CD14-positive monocyte (primary cell): Measurements from ENCODE around the gene DNAH14. TPM values are rescaled to one million over a fixed set of nuclear protein-coding genes. Genes with fewer than 3 reads are reported as not detected.

Source experiments
- DNase-seq, 3 donors: peaks; one replicate each; pipeline ENCODE4 v3.0.0-alpha.2; 2011 to 2022
- H2AFZ ChIP-seq: 2 replicates; pipeline ENCODE4 v1.6.0; 2012; ENCODE audit warnings: mild to moderate bottlenecking, low read depth, low read length, inconsistent platforms; ENCODE audit not compliant: insufficient read depth, poor library complexity, severe bottlenecking
- H3K27ac ChIP-seq, 2 donors: 1 replicate in 1 of 2; 2 replicates in 1 of 2; pipeline ENCODE4 v1.5.1; 2012 to 2013; ENCODE audit warnings: low read length in 2 of 2, control low read depth in 1 of 2, inconsistent platforms in 1 of 2, low read depth in 1 of 2, mild to moderate bottlenecking in 1 of 2
- H3K27me3 ChIP-seq, 2 donors: one replicate each; pipeline versions ENCODE4 v1.6.0 to v1.6.1; 2011 to 2013; ENCODE audit warnings: low read length in 2 of 2; ENCODE audit not compliant: control insufficient read depth in 2 of 2, insufficient read depth in 2 of 2
- H3K36me3 ChIP-seq, 2 donors: replicated peaks in 1 of 2; 1 replicate in 1 of 2; 2 replicates in 1 of 2; pipeline versions ENCODE4 v1.5.1 to v1.6.1; 2012 to 2013; ENCODE audit warnings: low read length in 2 of 2, control low read depth in 1 of 2, inconsistent platforms in 1 of 2, mild to moderate bottlenecking in 1 of 2; ENCODE audit not compliant: insufficient read depth in 2 of 2, control insufficient read depth in 1 of 2
- H3K4me1 ChIP-seq, 2 donors: 1 replicate in 1 of 2; 2 replicates in 1 of 2; pipeline versions ENCODE4 v1.5.1 to v1.6.1; 2012 to 2013; ENCODE audit warnings: low read length in 2 of 2, control low read depth in 1 of 2, inconsistent platforms in 1 of 2, mild to moderate bottlenecking in 1 of 2, moderate library complexity in 1 of 2; ENCODE audit not compliant: insufficient read depth in 2 of 2, control insufficient read depth in 1 of 2
- H3K4me2 ChIP-seq: replicated peaks from 2 replicates; pipeline ENCODE3; 2012; ENCODE audit warnings: low read length, moderate library complexity, mild to moderate bottlenecking; ENCODE audit not compliant: poor library complexity, severe bottlenecking; ENCODE audit errors: extremely low read depth
- H3K4me3 ChIP-seq, 3 experiments: fragments of 200-600 bp in 1 of 3; sonication (generic) in 1 of 3; replicated peaks in 1 of 3; 1 replicate in 2 of 3; 2 replicates in 1 of 3; pipeline ENCODE4 v1.5.1; 2011 to 2013; ENCODE audit warnings: low read length in 3 of 3, mild to moderate bottlenecking in 3 of 3, control low read depth in 2 of 3, low read depth in 2 of 3, inconsistent platforms in 1 of 3, moderate library complexity in 1 of 3
- H3K79me2 ChIP-seq: 2 replicates; pipeline ENCODE4 v1.6.0; 2012; ENCODE audit warnings: mild to moderate bottlenecking, control low read depth, inconsistent platforms, low read length, moderate library complexity; ENCODE audit not compliant: insufficient read depth
- H3K9ac ChIP-seq: 2 replicates; pipeline ENCODE4 v1.6.0; 2017; ENCODE audit warnings: low read length, mild to moderate bottlenecking; ENCODE audit not compliant: insufficient read depth, poor library complexity, severe bottlenecking
- H3K9me3 ChIP-seq, 2 donors: replicated peaks in 1 of 2; 1 replicate in 1 of 2; 2 replicates in 1 of 2; pipeline versions ENCODE4 v1.5.1 to v1.6.1; 2012 to 2013; ENCODE audit warnings: low read length in 2 of 2, control low read depth in 1 of 2; ENCODE audit not compliant: control insufficient read depth in 1 of 2, insufficient read depth in 1 of 2
- H4K20me1 ChIP-seq: 2 replicates; pipeline ENCODE4 v1.6.0; 2012; ENCODE audit warnings: mild to moderate bottlenecking, low read length, control low read depth, moderate library complexity; ENCODE audit not compliant: insufficient read depth
- H3K27ac Mint-ChIP-seq, 7 donors: one replicate each; pipeline ENCODE4 v1.8.0; 2020; ENCODE audit warnings: mild to moderate bottlenecking in 7 of 7, mixed read lengths in 7 of 7, moderate library complexity in 6 of 7, inconsistent platforms in 2 of 7
- H3K27me3 Mint-ChIP-seq, 3 donors: one replicate each; pipeline ENCODE4 v1.8.0; 2021 to 2022; ENCODE audit warnings: low read depth in 3 of 3, mild to moderate bottlenecking in 3 of 3, mixed read lengths in 3 of 3, moderate library complexity in 3 of 3, inconsistent platforms in 1 of 3
- H3K36me3 Mint-ChIP-seq, 2 donors: one replicate each; pipeline ENCODE4 v1.8.0; 2020; ENCODE audit warnings: mixed read lengths in 2 of 2, inconsistent platforms in 1 of 2, mild to moderate bottlenecking in 1 of 2
- H3K4me1 Mint-ChIP-seq: one replicate; pipeline ENCODE4 v1.8.0; 2020; ENCODE audit warnings: mild to moderate bottlenecking, mixed read lengths
- H3K4me3 Mint-ChIP-seq, 2 donors: one replicate each; pipeline ENCODE4 v1.8.0; 2020; ENCODE audit warnings: mild to moderate bottlenecking in 2 of 2, mixed read lengths in 2 of 2, moderate library complexity in 1 of 2
- H3K9me3 Mint-ChIP-seq, 7 donors: one replicate each; pipeline ENCODE4 v1.8.0; 2020 to 2022; ENCODE audit warnings: mixed read lengths in 7 of 7, mild to moderate bottlenecking in 6 of 7, moderate library complexity in 6 of 7, inconsistent platforms in 2 of 7
- WGBS: methylation state at CpG from one replicate; pipeline ENCODE4 v1.1.5; 2013; ENCODE audit warnings: missing lambda C conversion rate; ENCODE audit not compliant: insufficient coverage; 5-methylcytosine and 5-hydroxymethylcytosine counted together
- intact Hi-C, 2 donors: fragments of 100-400 bp; cut with micrococcal nuclease; formaldehyde crosslinking; loops; one replicate each; pipeline versions ENCODE4 v1.15.0 to v1.15.1; 2023
- polyA plus RNA-seq, 3 donors: library from polyadenylated mRNA; depleted of rRNA in 1 of 3; unstranded in 2 of 3; stranded (reverse) in 1 of 3; fragments of 300-500 nt in 2 of 3; fragments of >200 nt in 1 of 3; fragmentation: Illumina TruSeq in 2 of 3; gene quantifications; 1 replicate in 2 of 3; 2 replicates in 1 of 3; pipeline ENCODE4 v1.2.3, GENCODE V29; 2012 to 2021
- TF ChIP-seq, protein P1 (sequence below): fragments of 200-600 bp; IDR thresholded peaks from one replicate; pipeline ENCODE4 v1.8.0; 2022; ENCODE audit warnings: antibody characterized with exemption, mild to moderate bottlenecking

Gene DNAH14
- polyA plus RNA-seq, 3 donors: 0.83 TPM; not detected in 2

DNA sequence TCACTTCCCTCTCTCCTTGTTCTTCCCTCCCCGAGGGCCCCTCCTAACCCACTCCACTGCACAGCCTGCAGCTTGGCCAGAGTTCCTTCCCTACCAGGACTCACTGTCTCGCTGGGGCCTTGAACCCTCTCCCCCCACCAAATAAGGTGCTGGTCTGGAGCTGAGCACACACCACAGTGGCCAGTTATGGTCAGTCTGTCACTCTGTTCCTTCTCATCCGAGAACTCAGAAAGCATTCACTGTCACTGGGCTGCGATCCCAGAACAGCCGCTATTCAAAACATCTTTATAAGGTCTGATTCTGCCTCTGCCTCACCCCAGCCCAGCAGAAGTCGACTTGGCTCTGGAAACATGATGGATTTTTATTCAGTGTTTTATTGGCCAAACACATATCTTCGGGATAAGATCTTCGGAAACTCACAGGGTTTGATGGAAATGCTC is 518.2 kb downstream of the DNAH14 start:
- Mint-ChIP-seq H3K9me3 (peaks cover 0 to 4% (median 2%) of the 10 kb centered on the region in 7 donors), H3K4me3 (no peak overlapping the region), H3K27ac (peak overlapping the region in 1 of 7 donors; percentile 43), H3K4me1 (peaks cover 77% of the 10 kb centered on the region), H3K27me3 (peaks cover 0 to 6% (median under 1%) of the 10 kb centered on the region in 3 donors), H3K36me3 (no peaks in the 10 kb centered on the region)
- H3K9ac ChIP-seq: no peak overlapping the region
- peaks cover 4% of the 10 kb centered on the region for H3K79me2 ChIP-seq
- no peaks in the 10 kb centered on the region for H3K27me3 ChIP-seq
- H2AFZ ChIP-seq: no peak overlapping the region
- H3K4me1 ChIP-seq: peaks cover 71 to 80% of the 10 kb centered on the region in 2 donors
- H3K27ac ChIP-seq: no peak overlapping the region
- peak overlapping the region; percentile 19 for H3K4me2 ChIP-seq
- WGBS: 54% methylated on average over 3 of the region's 8 CpGs
- no peak overlapping the region for H3K4me3 ChIP-seq
- H3K36me3 ChIP-seq: no peaks in the 10 kb centered on the region
- intact Hi-C loops: no loop called here
- no peak for DNase-seq
- TF ChIP-seq, protein P1, sequence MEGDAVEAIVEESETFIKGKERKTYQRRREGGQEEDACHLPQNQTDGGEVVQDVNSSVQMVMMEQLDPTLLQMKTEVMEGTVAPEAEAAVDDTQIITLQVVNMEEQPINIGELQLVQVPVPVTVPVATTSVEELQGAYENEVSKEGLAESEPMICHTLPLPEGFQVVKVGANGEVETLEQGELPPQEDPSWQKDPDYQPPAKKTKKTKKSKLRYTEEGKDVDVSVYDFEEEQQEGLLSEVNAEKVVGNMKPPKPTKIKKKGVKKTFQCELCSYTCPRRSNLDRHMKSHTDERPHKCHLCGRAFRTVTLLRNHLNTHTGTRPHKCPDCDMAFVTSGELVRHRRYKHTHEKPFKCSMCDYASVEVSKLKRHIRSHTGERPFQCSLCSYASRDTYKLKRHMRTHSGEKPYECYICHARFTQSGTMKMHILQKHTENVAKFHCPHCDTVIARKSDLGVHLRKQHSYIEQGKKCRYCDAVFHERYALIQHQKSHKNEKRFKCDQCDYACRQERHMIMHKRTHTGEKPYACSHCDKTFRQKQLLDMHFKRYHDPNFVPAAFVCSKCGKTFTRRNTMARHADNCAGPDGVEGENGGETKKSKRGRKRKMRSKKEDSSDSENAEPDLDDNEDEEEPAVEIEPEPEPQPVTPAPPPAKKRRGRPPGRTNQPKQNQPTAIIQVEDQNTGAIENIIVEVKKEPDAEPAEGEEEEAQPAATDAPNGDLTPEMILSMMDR: no peak
- H3K9me3 ChIP-seq: no peaks in the 10 kb centered on the region
- no peaks in the 10 kb centered on the region for H4K20me1 ChIP-seq

GRCh38 chr1:225448146-225448805 is 518.8 kb downstream of the DNAH14 start:
- H3K27ac Mint-ChIP-seq: peak overlapping the region in 1 of 7 donors; percentile 35
- WGBS: 100% methylated on average over 4 of the region's 9 CpGs

More at GRCh38 chr1:225448146-225448805, 518.8 kb downstream of the DNAH14 start:
- DNase-seq: no peak
- Histone ChIP-seq H3K79me2 (peaks cover 4% of the 10 kb centered on the region), H3K9me3 (no peaks in the 10 kb centered on the region), H3K4me3 (no peak overlapping the region), H3K36me3 (no peaks in the 10 kb centered on the region), H3K4me2 (no peak overlapping the region), H3K4me1 (peaks cover 67 to 74% of the 10 kb centered on the region in 2 donors), H3K27ac (no peak overlapping the region), H2AFZ (no peak overlapping the region), H3K27me3 (no peaks in the 10 kb centered on the region), H4K20me1 (no peaks in the 10 kb centered on the region), H3K9ac (no peak overlapping the region)
- Mint-ChIP-seq H3K4me1 (peaks cover 71% of the 10 kb centered on the region), H3K9me3 (peaks cover 0 to 4% (median 2%) of the 10 kb centered on the region in 7 donors), H3K36me3 (no peaks in the 10 kb centered on the region), H3K4me3 (no peak overlapping the region), H3K27me3 (peaks cover 0 to 6% (median 3%) of the 10 kb centered on the region in 3 donors)
- intact Hi-C loops: no loop called here
- TF ChIP-seq, protein P1: no peak
